Measurements from ENCODE around the gene YIF1B. TPM values are rescaled to one million over a fixed set of nuclear protein-coding genes. Genes with fewer than 3 reads are reported as not detected.

Gene YIF1B
- total and polyA plus RNA-seq, 9 of the 15 experiments (the other 6 are each of a cell fraction or from before 2014, with no cell fraction given), result 8.5 to 586 (median 323) TPM

DNA sequence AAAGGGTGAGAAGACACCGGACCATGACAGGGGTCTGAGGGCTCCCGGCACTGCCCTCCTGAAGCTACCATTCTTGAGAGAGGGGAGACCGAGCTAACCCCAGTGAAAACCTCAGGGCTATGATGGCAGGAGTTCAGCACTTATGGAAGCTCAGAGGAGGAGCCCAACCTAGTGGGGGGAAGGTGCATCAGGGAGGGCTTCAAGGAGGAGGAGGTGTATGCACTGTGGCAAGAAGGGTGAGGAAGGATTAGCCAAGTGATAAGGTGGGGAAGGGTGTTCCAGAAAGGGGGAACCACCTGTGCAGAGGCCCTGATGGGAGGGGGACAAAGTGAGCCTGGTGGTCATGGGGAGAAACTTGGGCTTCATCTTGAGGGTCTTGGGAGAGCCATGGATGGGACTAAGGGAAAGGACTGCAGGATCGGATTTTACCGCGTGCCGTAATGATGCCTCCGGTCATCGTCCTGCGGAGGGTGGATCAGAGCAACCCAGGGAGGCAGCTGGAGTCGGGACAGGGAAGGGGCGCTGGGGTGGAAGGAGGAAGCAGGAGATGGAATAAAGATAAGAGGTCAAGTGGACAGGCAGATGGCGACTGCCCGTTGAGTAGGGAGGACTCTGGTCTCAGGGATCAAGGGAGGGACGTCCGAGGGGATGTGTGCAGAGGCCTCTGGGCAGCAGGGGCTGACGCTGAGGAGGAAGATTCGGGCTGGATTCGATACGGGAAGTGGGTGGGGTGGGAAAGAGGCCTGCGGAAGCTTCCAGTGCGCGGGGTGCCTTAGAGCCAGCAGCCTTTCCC, 45.3 kb upstream of the YIF1B start:
- Histone ChIP-seq H3K4me1 (replicated peaks in 1 of 2; ENCODE audit: control insufficient read depth in 2 of 2, insufficient read depth in 2 of 2, low read length in 2 of 2) (peaks cover 10 to 26% of the 10 kb centered on the region in 2 experiments; a peak in 4 of 5 replicates), H3K4me3 (peak overlapping the region; percentile 64), H3K27ac (ENCODE audit: extremely low read depth, low read depth, low read length) (no peak overlapping the region), H3K79me2 (ENCODE audit: control insufficient read depth, insufficient read depth, low read length) (no peaks in the 10 kb centered on the region), H3K27me3 (ENCODE audit: control insufficient read depth in 2 of 2, insufficient read depth in 2 of 2, low read length in 2 of 2) (peaks cover 24 to 32% of the 10 kb centered on the region in 2 experiments), H3K9ac (ENCODE audit: insufficient read depth in 1 of 2, low read depth in 2 of 2, low read length in 2 of 2) (peak overlapping the region in 1 of 2 experiments; percentile 88; a peak in 2 of 4 replicates), H2AFZ (ENCODE audit: low read depth, low read length) (peak overlapping the region; percentile 98), H3K9me3 (replicated peaks; ENCODE audit: control insufficient read depth, insufficient read depth, low read depth, low read length) (no peaks in the 10 kb centered on the region), H4K20me1 (replicated peaks; ENCODE audit: control insufficient read depth, insufficient read depth, low read length) (peaks cover 10% of the 10 kb centered on the region; the same call in 1 of the 2 replicates), H3K36me3 (ENCODE audit: control insufficient read depth, insufficient read depth, low read length) (no peaks in the 10 kb centered on the region), H3K4me2 (ENCODE audit: insufficient read depth, low read length) (peak overlapping the region; percentile 91), H3K9me1 (ENCODE audit: control insufficient read depth, insufficient read depth, low read length) (no peaks in the 10 kb centered on the region)
- intact Hi-C loops (cut with micrococcal nuclease), result no loop called here
- ATAC-seq (peak; percentile 4), FAIRE-seq (no peak), DNase-seq (ENCODE audit: extremely low read depth in 1 of 4, low spot score in 3 of 4) (peak in 2 of 4 experiments; percentile 30 to 39)
- in situ Hi-C loops (cut with MboI), result no loop called here
- 2% methylated on average over 19 of the region's 23 CpGs for WGBS (ENCODE audit: insufficient coverage, low coverage, missing lambda C conversion rate)
- BruUV-seq (replicated peaks), result no TSS peak
- ChIA-PET POLR2A (interaction anchor here (1.0 to 1.9 kb wide), 2 partner anchors 13 to 106 kb away, joined by 3 to 8 read pairs; partner anchors contain the start of gene PSMD8), CTCF (ENCODE audit: low intra/inter-chr PET ratio) (no interaction called here)
- peak; percentile 70 for TF ChIP-seq RBM25 (IDR thresholded peaks at IDR 0.05; ENCODE audit: low read depth, low read length, severe bottlenecking)
- peak; percentile 98 for TF ChIP-seq ZFP36 (IDR thresholded peaks at IDR 0.05; ENCODE audit: low read depth, low read length, partially characterized antibody)
- TF ChIP-seq CBFA2T3 (IDR thresholded peaks at IDR 0.05), result no peak
- no peak for TF ChIP-seq HDGF (IDR thresholded peaks at IDR 0.05)
- no peak for TF ChIP-seq TAL1 (IDR thresholded peaks at IDR 0.05)
- TF ChIP-seq HDAC2 (IDR thresholded peaks at IDR 0.05), result 0 out of 2 replicates have a peak, but pooled peaks have one; percentile 21
- TF ChIP-seq MCM3 (IDR thresholded peaks at IDR 0.05), result no peak
- TF ChIP-seq CHD4 (IDR thresholded peaks at IDR 0.05; ENCODE audit: insufficient read depth, insufficient replicate concordance, low read depth, low read length, poor library complexity, severe bottlenecking), result peak; percentile 41
- 0 out of 4 replicates have a peak, but pooled peaks of 1 of the 2 experiments have one; percentile 13 for TF ChIP-seq RCOR1 (IDR thresholded peaks at IDR 0.05; ENCODE audit: borderline replicate concordance in 1 of 2, low read depth in 2 of 2, low read length in 2 of 2)
- TF ChIP-seq, protein P1, sequence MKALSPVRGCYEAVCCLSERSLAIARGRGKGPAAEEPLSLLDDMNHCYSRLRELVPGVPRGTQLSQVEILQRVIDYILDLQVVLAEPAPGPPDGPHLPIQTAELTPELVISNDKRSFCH (CRISPR knock-in tag; IDR thresholded peaks at IDR 0.05), result no peak
- TF ChIP-seq, protein P1 (tag; IDR thresholded peaks at IDR 0.05), result 0 out of 2 replicates have a peak, but pooled peaks have one; percentile 23
- TF ChIP-seq SMARCE1 (IDR thresholded peaks at IDR 0.05), result peak; percentile 34; the same call in 1 of the 2 replicates
- TF ChIP-seq ZNF436 (CRISPR knock-in tag; IDR thresholded peaks at IDR 0.05), result peak; percentile 81
- TF ChIP-seq BCOR (IDR thresholded peaks at IDR 0.05), result peak; percentile 91
- TF ChIP-seq CBX1 (IDR thresholded peaks at IDR 0.05; ENCODE audit: low read depth), result 0 out of 2 replicates have a peak, but pooled peaks have one; percentile 29
- no peak for TF ChIP-seq EHMT2 (IDR thresholded peaks at IDR 0.05)
- peak; percentile 36; the same call in 1 of the 2 replicates for TF ChIP-seq MTA3 (IDR thresholded peaks at IDR 0.05; ENCODE audit: borderline replicate concordance)
- TF ChIP-seq, protein P2, sequence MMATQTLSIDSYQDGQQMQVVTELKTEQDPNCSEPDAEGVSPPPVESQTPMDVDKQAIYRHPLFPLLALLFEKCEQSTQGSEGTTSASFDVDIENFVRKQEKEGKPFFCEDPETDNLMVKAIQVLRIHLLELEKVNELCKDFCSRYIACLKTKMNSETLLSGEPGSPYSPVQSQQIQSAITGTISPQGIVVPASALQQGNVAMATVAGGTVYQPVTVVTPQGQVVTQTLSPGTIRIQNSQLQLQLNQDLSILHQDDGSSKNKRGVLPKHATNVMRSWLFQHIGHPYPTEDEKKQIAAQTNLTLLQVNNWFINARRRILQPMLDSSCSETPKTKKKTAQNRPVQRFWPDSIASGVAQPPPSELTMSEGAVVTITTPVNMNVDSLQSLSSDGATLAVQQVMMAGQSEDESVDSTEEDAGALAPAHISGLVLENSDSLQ (IDR thresholded peaks at IDR 0.05), result peak; percentile 31; the same call in 1 of the 2 replicates
- 0 out of 2 replicates have a peak, but pooled peaks have one; percentile 23 for TF ChIP-seq SMARCA5 (IDR thresholded peaks at IDR 0.05)
- no peak for TF ChIP-seq BRF1 (IDR thresholded peaks at IDR 0.05; ENCODE audit: borderline replicate concordance, extremely low read depth, insufficient read length)
- TF ChIP-seq MYNN (IDR thresholded peaks at IDR 0.05), result no peak
- no peak for TF ChIP-seq MYNN (CRISPR knock-in tag; IDR thresholded peaks at IDR 0.05)

Measured in K562 (cell line).